ENCODE data around the gene ICA1L.
"Not testable (repeated sequence)": the region's sequence is repeated elsewhere in the genome, so short reads cannot be mapped to it uniquely, and the experiment has no call there.

ICA1L gene

GRCh38 chr2:202847693-202848524 is 23.7 kb downstream of the ICA1L start:
- peak; percentile 3 to 5 for DNase-seq

- DNase-seq = no peak
These were observed 26.9 kb downstream of the ICA1L start for GRCh38 chr2:202844656-202845055.

- DNase-seq = no peak
These were observed 28.9 kb downstream of the ICA1L start for GRCh38 chr2:202842690-202843089.

GRCh38 chr2:202841090-202841867 is 30.3 kb downstream of the ICA1L start:
- DNase-seq = no peak

- DNase-seq = peak; percentile 76 to 87
These were observed 40.0 kb downstream of the ICA1L start for GRCh38 chr2:202831242-202832220.

GRCh38 chr2:202824901-202825300 is 46.7 kb downstream of the ICA1L start:
- DNase-seq = no peak

- no peak for DNase-seq
These were observed 49.2 kb downstream of the ICA1L start for GRCh38 chr2:202822411-202822810.

- DNase-seq = no peak
These were observed 50.1 kb downstream of the ICA1L start for GRCh38 chr2:202821206-202822160.

- DNase-seq = no peak
These were observed 53.2 kb downstream of the ICA1L start for GRCh38 chr2:202818321-202818720.

GRCh38 chr2:202817771-202818170 is 53.8 kb downstream of the ICA1L start:
- DNase-seq = no peak

GRCh38 chr2:202815548-202816360 is 55.8 kb downstream of the ICA1L start:
- DNase-seq = no peak

- no peak for DNase-seq
These were observed 57.3 kb downstream of the ICA1L start for GRCh38 chr2:202814226-202814625.

GRCh38 chr2:202813387-202813786 is 58.2 kb downstream of the ICA1L start:
- DNase-seq = no peak

GRCh38 chr2:202808754-202809153 is 62.8 kb downstream of the ICA1L start:
- DNase-seq = no peak

GRCh38 chr2:202807431-202808138 is 64.0 kb downstream of the ICA1L start:
- DNase-seq = not testable (repeated sequence)

- not testable (repeated sequence) for DNase-seq
These were observed 65.7 kb downstream of the ICA1L start for GRCh38 chr2:202805911-202806310.

- no peak for DNase-seq
These were observed 73.6 kb downstream of the ICA1L start for GRCh38 chr2:202797944-202798343.

GRCh38 chr2:202790676-202791075 is 80.9 kb downstream of the ICA1L start:
- DNase-seq = no peak

GRCh38 chr2:202786842-202787241 is 84.7 kb downstream of the ICA1L start:
- no peak for DNase-seq

- no peak for DNase-seq
These were observed 88.5 kb downstream of the ICA1L start for GRCh38 chr2:202782940-202783558.
